HUES6 (cell line): Measurements from ENCODE around the gene BCLAF3.

Source experiments
- H3K27ac ChIP-seq: 2 replicates; pipeline ENCODE4 v1.7.0; 2013; ENCODE audit warnings: low read depth, mild to moderate bottlenecking, low read length, inconsistent platforms
- H3K27me3 ChIP-seq: 2 replicates; pipeline ENCODE4 v1.6.1; 2013; ENCODE audit warnings: low read length; ENCODE audit not compliant: control insufficient read depth, insufficient read depth
- H3K36me3 ChIP-seq: 2 replicates; pipeline ENCODE4 v1.6.1; 2013; ENCODE audit warnings: low read length; ENCODE audit not compliant: control insufficient read depth, insufficient read depth
- H3K4me1 ChIP-seq: 2 replicates; pipeline ENCODE4 v1.6.1; 2013; ENCODE audit warnings: low read length; ENCODE audit not compliant: control insufficient read depth, insufficient read depth
- H3K4me3 ChIP-seq: 2 replicates; pipeline ENCODE4 v1.5.1; 2013; ENCODE audit warnings: low read depth, low read length
- H3K9ac ChIP-seq: one replicate; pipeline ENCODE4 v1.6.1; 2013; ENCODE audit warnings: mild to moderate bottlenecking, low read length
- H3K9me3 ChIP-seq: 2 replicates; pipeline ENCODE4 v1.6.1; 2013; ENCODE audit warnings: low read depth, low read length; ENCODE audit not compliant: control insufficient read depth, insufficient read depth

BCLAF3 gene

DNA sequence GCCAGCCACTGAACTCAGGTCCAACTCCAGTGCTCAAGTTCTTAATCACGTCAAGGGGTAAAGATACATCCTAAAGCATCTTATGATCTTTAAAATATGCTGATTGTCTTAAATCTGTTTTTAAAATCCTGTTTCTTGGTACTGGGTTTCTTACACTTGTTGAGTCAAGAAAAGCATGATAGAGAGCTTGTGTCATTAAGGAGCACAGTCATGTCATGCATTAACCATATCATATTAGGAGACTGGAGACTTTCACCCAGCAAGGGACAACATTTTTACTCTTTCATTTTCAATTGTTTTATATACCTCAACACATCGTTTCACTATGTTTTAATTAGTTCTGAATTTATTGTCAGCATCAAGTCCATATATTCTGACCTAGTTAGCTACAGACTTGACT, 41.5 kb downstream of the BCLAF3 start:
- Histone ChIP-seq H3K27ac (no peak overlapping the region), H3K27me3 (no peaks in the 10 kb centered on the region), H3K9me3 (peaks cover 5% of the 10 kb centered on the region; the same call in 1 of the 2 replicates), H3K36me3 (peaks cover 39% of the 10 kb centered on the region), H3K4me1 (peaks cover 6% of the 10 kb centered on the region), H3K4me3 (no peak overlapping the region), H3K9ac (no peak overlapping the region)

DNA sequence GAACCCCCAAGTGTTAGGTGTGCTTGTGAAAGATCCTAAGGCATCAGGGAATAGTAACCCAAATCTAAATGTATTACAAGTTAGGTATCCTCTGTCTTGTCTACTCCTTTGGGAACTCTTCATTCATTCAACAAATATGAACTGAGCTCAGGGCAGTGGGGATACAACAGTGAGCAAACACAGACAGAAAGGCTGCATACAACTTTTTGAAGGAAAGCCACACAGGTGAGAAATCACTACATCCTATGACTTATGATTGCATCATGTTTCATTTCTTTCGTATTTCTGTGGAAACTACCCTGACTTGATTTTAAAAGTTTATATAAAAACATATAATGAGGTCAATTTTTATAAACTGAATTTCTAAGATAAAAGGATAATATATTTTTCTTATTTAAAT, 43.2 kb downstream of the BCLAF3 start:
- no peak overlapping the region for H3K27ac ChIP-seq
- H3K4me3 ChIP-seq, result no peak overlapping the region
- H3K4me1 ChIP-seq, result peaks cover 6% of the 10 kb centered on the region
- H3K27me3 ChIP-seq, result no peaks in the 10 kb centered on the region
- H3K9ac ChIP-seq, result no peak overlapping the region
- peaks cover 5% of the 10 kb centered on the region; the same call in 1 of the 2 replicates for H3K9me3 ChIP-seq
- H3K36me3 ChIP-seq, result peaks cover 30% of the 10 kb centered on the region
